Activated CD4-positive, alpha-beta T cell treated with anti-CD3 and anti-CD28 coated beads, Interleukin-2, amount 10 ng/mL, durations not matched to agents 24 days and 14 days (primary cell): ENCODE results near the gene GBF1. TPM values are rescaled to one million over a fixed set of nuclear protein-coding genes. Genes with fewer than 3 reads are reported as not detected.

Experiments
- DNase-seq: peaks from one replicate; pipeline ENCODE4 v3.0.0; 2022
- H3K27ac Mint-ChIP-seq: one replicate; pipeline ENCODE4 v1.8.0; 2022; ENCODE audit warnings: mild to moderate bottlenecking, mixed read lengths
- H3K27me3 Mint-ChIP-seq: one replicate; pipeline ENCODE4 v1.8.0; 2022; ENCODE audit warnings: mixed read lengths
- H3K36me3 Mint-ChIP-seq: one replicate; pipeline ENCODE4 v1.8.0; 2022; ENCODE audit warnings: low read depth, mild to moderate bottlenecking, mixed read lengths
- H3K4me1 Mint-ChIP-seq: one replicate; pipeline ENCODE4 v1.8.0; 2021; ENCODE audit warnings: mixed read lengths
- H3K4me3 Mint-ChIP-seq: one replicate; pipeline ENCODE4 v1.8.0; 2022; ENCODE audit warnings: mild to moderate bottlenecking, moderate library complexity, mixed read lengths
- H3K9me3 Mint-ChIP-seq: one replicate; pipeline ENCODE4 v1.8.0; 2021; ENCODE audit warnings: mixed read lengths
- intact Hi-C: fragments of 100-400 bp; cut with micrococcal nuclease; formaldehyde crosslinking; loops from one replicate; pipeline ENCODE4 v1.15.1; 2023
- total RNA-seq: library from RNA; stranded (reverse); gene quantifications from 2 replicates; pipeline ENCODE4 v1.2.3, GENCODE V29; 2022

Gene GBF1
- total RNA-seq, 1 donor from 2014 or later = 47.7 TPM

- no peak for DNase-seq
- Mint-ChIP-seq H3K4me3 (no peak overlapping the region), H3K4me1 (peaks cover 27% of the 10 kb centered on the region), H3K36me3 (peaks cover 33% of the 10 kb centered on the region), H3K27ac (no peak overlapping the region), H3K27me3 (peaks cover 13% of the 10 kb centered on the region), H3K9me3 (no peaks in the 10 kb centered on the region)
- intact Hi-C loops = no loop called here
Observed at GRCh38 chr10:102405632-102406031, 160.3 kb downstream of the GBF1 start.

- Mint-ChIP-seq H3K9me3 (no peaks in the 10 kb centered on the region), H3K27me3 (peaks cover 21% of the 10 kb centered on the region), H3K4me3 (peak overlapping the region; percentile 19), H3K36me3 (peaks cover 26% of the 10 kb centered on the region), H3K4me1 (peaks cover 37% of the 10 kb centered on the region), H3K27ac (peak overlapping the region; percentile 76)
- intact Hi-C loops = no loop called here
- DNase-seq = no peak
Observed at GRCh38 chr10:102406815-102407214, 161.5 kb downstream of the GBF1 start.

GRCh38 chr10:102407425-102408130 lies 162.2 kb downstream of the GBF1 start:
- no peak overlapping the region for H3K27ac Mint-ChIP-seq
- DNase-seq = peak; percentile 60
- peak overlapping the region; percentile 83 for H3K4me3 Mint-ChIP-seq
- peaks cover 37% of the 10 kb centered on the region for H3K4me1 Mint-ChIP-seq
- intact Hi-C loops = no loop called here
- H3K9me3 Mint-ChIP-seq = no peaks in the 10 kb centered on the region
- peaks cover 19% of the 10 kb centered on the region for H3K36me3 Mint-ChIP-seq
- H3K27me3 Mint-ChIP-seq = peaks cover 21% of the 10 kb centered on the region

- peaks cover 18% of the 10 kb centered on the region for H3K36me3 Mint-ChIP-seq
- H3K4me3 Mint-ChIP-seq = peak overlapping the region; percentile 83
- peak overlapping the region; percentile 86 for H3K27ac Mint-ChIP-seq
- H3K27me3 Mint-ChIP-seq = peaks cover 23% of the 10 kb centered on the region
- H3K9me3 Mint-ChIP-seq = no peaks in the 10 kb centered on the region
- DNase-seq = no peak
- H3K4me1 Mint-ChIP-seq = peaks cover 42% of the 10 kb centered on the region
- intact Hi-C loops = no loop called here
Observed at GRCh38 chr10:102408131-102408727, 162.9 kb downstream of the GBF1 start.

GRCh38 chr10:102408728-102409603 lies 163.6 kb downstream of the GBF1 start:
- H3K27ac Mint-ChIP-seq = peak overlapping the region; percentile 89
- peaks cover 11% of the 10 kb centered on the region for H3K36me3 Mint-ChIP-seq
- intact Hi-C loops = loop anchor here (1.0 kb wide), 2 partner anchors 12 to 15 kb away; no protein-coding TSS in a partner anchor
- H3K4me1 Mint-ChIP-seq = peaks cover 43% of the 10 kb centered on the region
- H3K9me3 Mint-ChIP-seq = no peaks in the 10 kb centered on the region
- DNase-seq = peak; percentile 91
- peak overlapping the region; percentile 94 for H3K4me3 Mint-ChIP-seq
- H3K27me3 Mint-ChIP-seq = peaks cover 23% of the 10 kb centered on the region

GRCh38 chr10:102409604-102410428 lies 164.5 kb downstream of the GBF1 start:
- Mint-ChIP-seq H3K4me1 (peaks cover 46% of the 10 kb centered on the region), H3K27me3 (peaks cover 26% of the 10 kb centered on the region), H3K4me3 (peak overlapping the region; percentile 94), H3K36me3 (peaks cover 5% of the 10 kb centered on the region), H3K27ac (peak overlapping the region; percentile 89), H3K9me3 (no peaks in the 10 kb centered on the region)
- intact Hi-C loops = loop anchor here (1.0 kb wide), 2 partner anchors 11 to 16 kb away; no protein-coding TSS in a partner anchor
- no peak for DNase-seq

GRCh38 chr10:102410429-102411073 lies 165.2 kb downstream of the GBF1 start:
- H3K4me3 Mint-ChIP-seq = peak overlapping the region; percentile 94
- peak overlapping the region; percentile 89 for H3K27ac Mint-ChIP-seq
- H3K27me3 Mint-ChIP-seq = peaks cover 26% of the 10 kb centered on the region
- DNase-seq = peak; percentile 92
- no peaks in the 10 kb centered on the region for H3K9me3 Mint-ChIP-seq
- intact Hi-C loops = no loop called here
- peaks cover 5% of the 10 kb centered on the region for H3K36me3 Mint-ChIP-seq
- peaks cover 45% of the 10 kb centered on the region for H3K4me1 Mint-ChIP-seq

GRCh38 chr10:102411341-102412255 lies 166.3 kb downstream of the GBF1 start:
- Mint-ChIP-seq H3K27ac (peak overlapping the region; percentile 71), H3K36me3 (peaks cover 5% of the 10 kb centered on the region), H3K4me1 (peaks cover 41% of the 10 kb centered on the region), H3K27me3 (peaks cover 30% of the 10 kb centered on the region), H3K4me3 (peak overlapping the region; percentile 94), H3K9me3 (no peaks in the 10 kb centered on the region)
- DNase-seq = no peak
- intact Hi-C loops = no loop called here

- peaks cover 37% of the 10 kb centered on the region for H3K4me1 Mint-ChIP-seq
- DNase-seq = no peak
- peaks cover 33% of the 10 kb centered on the region for H3K27me3 Mint-ChIP-seq
- no peaks in the 10 kb centered on the region for H3K9me3 Mint-ChIP-seq
- intact Hi-C loops = no loop called here
- no peak overlapping the region for H3K27ac Mint-ChIP-seq
- H3K36me3 Mint-ChIP-seq = peaks cover 5% of the 10 kb centered on the region
- no peak overlapping the region for H3K4me3 Mint-ChIP-seq
Observed at GRCh38 chr10:102412293-102412692, 167.0 kb downstream of the GBF1 start.

GRCh38 chr10:102413053-102413705 lies 167.8 kb downstream of the GBF1 start:
- H3K9me3 Mint-ChIP-seq = no peaks in the 10 kb centered on the region
- intact Hi-C loops = no loop called here
- peaks cover 38% of the 10 kb centered on the region for H3K27me3 Mint-ChIP-seq
- no peak overlapping the region for H3K4me3 Mint-ChIP-seq
- H3K27ac Mint-ChIP-seq = no peak overlapping the region
- peaks cover 4% of the 10 kb centered on the region for H3K36me3 Mint-ChIP-seq
- DNase-seq = peak; percentile 89
- H3K4me1 Mint-ChIP-seq = peaks cover 32% of the 10 kb centered on the region

- DNase-seq = no peak
- no peak overlapping the region for H3K27ac Mint-ChIP-seq
- no peaks in the 10 kb centered on the region for H3K9me3 Mint-ChIP-seq
- H3K4me1 Mint-ChIP-seq = peaks cover 31% of the 10 kb centered on the region
- H3K27me3 Mint-ChIP-seq = peaks cover 40% of the 10 kb centered on the region
- intact Hi-C loops = no loop called here
- H3K36me3 Mint-ChIP-seq = peaks cover 2% of the 10 kb centered on the region
- H3K4me3 Mint-ChIP-seq = no peak overlapping the region
Observed at GRCh38 chr10:102413806-102414561, 168.7 kb downstream of the GBF1 start.
